ENCODE results near the gene NUDCD3. TPM values are rescaled to one million over a fixed set of nuclear protein-coding genes. Genes with fewer than 3 reads are reported as not detected.

Gene NUDCD3
- total RNA-seq, 1 experiment from 2014 or later: 94.6 TPM

- no peaks in the 10 kb centered on the region for H3K27me3 ChIP-seq (ENCODE audit: insufficient read depth, low read length)
- no peak overlapping the region for H3K4me2 ChIP-seq (ENCODE audit: low read length)
- BruUV-seq (replicated peaks): no TSS peak
- H3K27ac ChIP-seq (ENCODE audit: low read depth, low read length): no peak overlapping the region
- no peaks in the 10 kb centered on the region for H4K20me1 ChIP-seq (ENCODE audit: insufficient read depth)
- POLR2A ChIA-PET: no interaction called here
- H3K79me2 ChIP-seq (ENCODE audit: insufficient read depth, low read length): peaks cover 59% of the 10 kb centered on the region
- TF ChIP-seq REST (IDR thresholded peaks at IDR 0.05; ENCODE audit: low read depth) (no peak), POLR2A (IDR thresholded peaks at IDR 0.05; ENCODE audit: borderline replicate concordance, extremely low read depth, insufficient read depth, insufficient read length) (no peak), MAX (IDR thresholded peaks at IDR 0.05) (no peak), ZNF274 (IDR thresholded peaks at IDR 0.05; ENCODE audit: low read depth, low read length) (no peak), POLR2AphosphoS5 (IDR thresholded peaks at IDR 0.05; ENCODE audit: low read depth, low read length) (no peak), TCF7L2 (IDR thresholded peaks at IDR 0.05; ENCODE audit: borderline replicate concordance, extremely low read depth, insufficient read depth, insufficient read length) (no peak), EZH2 (IDR thresholded peaks at IDR 0.05) (no peak)
- no peak overlapping the region for H3K4me3 ChIP-seq (replicated peaks in 1 of 2; ENCODE audit: low read depth in 1 of 2, low read length in 2 of 2)
- intact Hi-C loops (cut with micrococcal nuclease): no loop called here
- CTCF ChIA-PET: no interaction called here
- no peak overlapping the region for H3K9ac ChIP-seq (ENCODE audit: low read length)
- DNase-seq (ENCODE audit: low read depth, low spot score): no peak
- H3K9me2 ChIP-seq (ENCODE audit: insufficient read depth): no peaks in the 10 kb centered on the region
- no peaks in the 10 kb centered on the region for H3K9me3 ChIP-seq (ENCODE audit: control insufficient read depth in 1 of 2, insufficient read depth in 1 of 2, low read depth in 1 of 2, low read length in 2 of 2)
- no peaks in the 10 kb centered on the region for H3K4me1 ChIP-seq (ENCODE audit: control insufficient read depth in 1 of 2, insufficient read depth in 2 of 2, low read length in 2 of 2)
- no peaks in the 10 kb centered on the region for H3K36me3 ChIP-seq (ENCODE audit: control insufficient read depth in 1 of 2, insufficient read depth in 2 of 2, low read length in 2 of 2)
- no peak for ATAC-seq
- RAD21 ChIA-PET (ENCODE audit: low non-redundant PET in 1 of 2, low total read pairs in 2 of 2, uncharacterized antibody in 2 of 2, unreplicated experiment in 2 of 2): no interaction called here
- no peak overlapping the region for H2AFZ ChIP-seq (ENCODE audit: low read depth, low read length, poor library complexity, severe bottlenecking)
Measured at GRCh38 chr7:44440577-44441078, 49.8 kb downstream of the NUDCD3 start.
